ENCODE data around the gene GAD1.

Gene GAD1

GRCh38 chr2:170878505-170878904 lies 61.8 kb downstream of the GAD1 start:
- no peak overlapping the region for H3K4me3 ChIP-seq (ENCODE audit: low read depth, low read length)
- TF ChIP-seq CTCF (conservative IDR thresholded peaks at IDR 0.05; ENCODE audit: low read depth, low read length) = no peak
- no peak for DNase-seq (ENCODE audit: low read depth)

GRCh38 chr2:170881840-170882239 lies 65.2 kb downstream of the GAD1 start:
- no peak for TF ChIP-seq CTCF (conservative IDR thresholded peaks at IDR 0.05; ENCODE audit: low read depth, low read length)
- no peak overlapping the region for H3K4me3 ChIP-seq (ENCODE audit: low read depth, low read length)
- DNase-seq (ENCODE audit: low read depth) = no peak

GRCh38 chr2:170882758-170883157 lies 66.1 kb downstream of the GAD1 start:
- DNase-seq (ENCODE audit: low read depth) = no peak
- H3K4me3 ChIP-seq (ENCODE audit: low read depth, low read length) = no peak overlapping the region
- TF ChIP-seq CTCF (conservative IDR thresholded peaks at IDR 0.05; ENCODE audit: low read depth, low read length) = no peak

- DNase-seq (ENCODE audit: low read depth) = no peak
- no peak overlapping the region for H3K4me3 ChIP-seq (ENCODE audit: low read depth, low read length)
- no peak for TF ChIP-seq CTCF (conservative IDR thresholded peaks at IDR 0.05; ENCODE audit: low read depth, low read length)
Observed at GRCh38 chr2:170883683-170884082, 67.0 kb downstream of the GAD1 start.

- TF ChIP-seq CTCF (conservative IDR thresholded peaks at IDR 0.05; ENCODE audit: low read depth, low read length) = no peak
- no peak for DNase-seq (ENCODE audit: low read depth)
- H3K4me3 ChIP-seq (ENCODE audit: low read depth, low read length) = no peak overlapping the region
Observed at GRCh38 chr2:170885130-170885791, 68.6 kb downstream of the GAD1 start.

GRCh38 chr2:170886386-170886785 lies 69.7 kb downstream of the GAD1 start:
- H3K4me3 ChIP-seq (ENCODE audit: low read depth, low read length) = no peak overlapping the region
- DNase-seq (ENCODE audit: low read depth) = peak; percentile 60
- no peak for TF ChIP-seq CTCF (conservative IDR thresholded peaks at IDR 0.05; ENCODE audit: low read depth, low read length)

GRCh38 chr2:170887496-170887895 lies 70.8 kb downstream of the GAD1 start:
- DNase-seq (ENCODE audit: low read depth) = no peak
- no peak for TF ChIP-seq CTCF (conservative IDR thresholded peaks at IDR 0.05; ENCODE audit: low read depth, low read length)
- H3K4me3 ChIP-seq (ENCODE audit: low read depth, low read length) = no peak overlapping the region
